WTC11 (cell line): ENCODE results near the gene GPC4. TPM values are rescaled to one million over a fixed set of nuclear protein-coding genes. Genes with fewer than 3 reads are reported as not detected.

Experiments
- ATAC-seq: fragments of 200-7000 bp; cut with Tn5 transposase; 2 replicates; pipeline ENCODE4 v1.10.0; 2021; ENCODE audit warnings: mild to moderate bottlenecking, moderate library complexity
- CTCF ChIA-PET: fragments of 300-600 bp; sonication (Branson Sonifier 250); formaldehyde crosslinking; loops from one replicate; lab custom pipeline; 2021; ENCODE audit warnings: antibody characterized with exemption; lab: Charles Lee
- POLR2A ChIA-PET: fragments of 350-600 bp; sonication (Branson Sonifier 250); formaldehyde crosslinking; loops from one replicate; lab custom pipeline; 2021; ENCODE audit warnings: antibody characterized with exemption; lab: Charles Lee
- DNase-seq: peaks from one replicate; pipeline ENCODE4 v3.0.0; 2021; ENCODE audit warnings: low spot score
- H3K27ac Mint-ChIP-seq: 2 replicates; pipeline ENCODE4 v1.8.0; 2021; ENCODE audit warnings: mixed read lengths
- H3K27me3 Mint-ChIP-seq: 2 replicates; pipeline ENCODE4 v1.8.0; 2021; ENCODE audit warnings: low read depth, mild to moderate bottlenecking, moderate library complexity, mixed read lengths
- H3K36me3 Mint-ChIP-seq: 2 replicates; pipeline ENCODE4 v1.8.0; 2021; ENCODE audit warnings: mixed read lengths
- H3K4me1 Mint-ChIP-seq: 2 replicates; pipeline ENCODE4 v1.8.0; 2022; ENCODE audit warnings: mixed read lengths
- H3K4me3 Mint-ChIP-seq: 2 replicates; pipeline ENCODE4 v1.8.0; 2021; ENCODE audit warnings: mild to moderate bottlenecking, moderate library complexity, mixed read lengths
- H3K9me3 Mint-ChIP-seq: 2 replicates; pipeline ENCODE4 v1.8.0; 2021; ENCODE audit warnings: mixed read lengths
- ARID4B ChIP-seq: sonication (generic); formaldehyde crosslinking; IDR thresholded peaks from 2 replicates; pipeline ENCODE4 v1.8.0; 2023; ENCODE audit warnings: missing genetic modification reagents, mild to moderate bottlenecking, borderline replicate concordance
- CREB1 ChIP-seq: sonication (generic); formaldehyde crosslinking; IDR thresholded peaks from 2 replicates; pipeline ENCODE4 v1.8.0; 2023; ENCODE audit warnings: mild to moderate bottlenecking, missing genetic modification reagents
- E2F5 ChIP-seq: sonication (generic); formaldehyde crosslinking; IDR thresholded peaks from 2 replicates; pipeline ENCODE4 v1.8.1; 2022; ENCODE audit warnings: mild to moderate bottlenecking, moderate library complexity, missing genetic modification reagents
- EMX1 ChIP-seq: fragments of 250-450 bp; sonication (Bioruptor Pico); IDR thresholded peaks from 2 replicates; pipeline ENCODE4 v1.8.0; 2021; ENCODE audit warnings: mild to moderate bottlenecking
- ETV6 ChIP-seq: sonication (generic); formaldehyde crosslinking; IDR thresholded peaks from 2 replicates; pipeline ENCODE4 v1.8.1; 2022; ENCODE audit warnings: mild to moderate bottlenecking, missing genetic modification reagents
- FOXP1 ChIP-seq: sonication (generic); formaldehyde crosslinking; IDR thresholded peaks from 2 replicates; pipeline ENCODE4 v1.8.0; 2022; ENCODE audit warnings: missing genetic modification reagents, mild to moderate bottlenecking, moderate library complexity, borderline replicate concordance
- FOXP4 ChIP-seq: sonication (generic); formaldehyde crosslinking; IDR thresholded peaks from 2 replicates; pipeline ENCODE4 v1.8.0; 2022; ENCODE audit warnings: mild to moderate bottlenecking, missing genetic modification reagents
- IRF2 ChIP-seq: sonication (generic); formaldehyde crosslinking; IDR thresholded peaks from 2 replicates; pipeline ENCODE4 v1.8.0; 2022; ENCODE audit warnings: low read depth, missing genetic modification reagents, borderline replicate concordance
- MAX ChIP-seq: sonication (generic); formaldehyde crosslinking; IDR thresholded peaks from 2 replicates; pipeline ENCODE4 v1.8.0; 2022; ENCODE audit warnings: mild to moderate bottlenecking, missing genetic modification reagents
- MXD4 ChIP-seq: fragments of 250-450 bp; sonication (Bioruptor Pico); IDR thresholded peaks from 2 replicates; pipeline ENCODE4 v1.8.0; 2021; ENCODE audit warnings: mild to moderate bottlenecking, moderate library complexity, borderline replicate concordance
- NFE2L1 ChIP-seq: sonication (generic); formaldehyde crosslinking; IDR thresholded peaks from 2 replicates; pipeline ENCODE4 v1.8.1; 2023; ENCODE audit warnings: missing genetic modification reagents
- NR1H2 ChIP-seq: sonication (generic); formaldehyde crosslinking; IDR thresholded peaks from 2 replicates; pipeline ENCODE4 v1.9.0; 2021; ENCODE audit warnings: mild to moderate bottlenecking, moderate library complexity, missing genetic modification reagents
- NR2C2 ChIP-seq: sonication (generic); formaldehyde crosslinking; IDR thresholded peaks from 2 replicates; pipeline ENCODE4 v1.8.0; 2022; ENCODE audit warnings: mild to moderate bottlenecking, missing genetic modification reagents
- OVOL2 ChIP-seq: fragments of 250-450 bp; sonication (Bioruptor Pico); IDR thresholded peaks from 2 replicates; pipeline ENCODE4 v1.9.0; 2021; ENCODE audit warnings: mild to moderate bottlenecking, borderline replicate concordance
- PRDM15 ChIP-seq: sonication (generic); formaldehyde crosslinking; IDR thresholded peaks from 2 replicates; pipeline ENCODE4 v1.8.0; 2022; ENCODE audit warnings: missing genetic modification reagents
- SMAD4 ChIP-seq: sonication (generic); formaldehyde crosslinking; IDR thresholded peaks from 2 replicates; pipeline ENCODE4 v1.8.0; 2022; ENCODE audit warnings: mild to moderate bottlenecking, missing genetic modification reagents
- TCF7 ChIP-seq: sonication (generic); formaldehyde crosslinking; IDR thresholded peaks from 2 replicates; pipeline ENCODE4 v1.8.0; 2022; ENCODE audit warnings: mild to moderate bottlenecking, low read depth, missing genetic modification reagents, moderate library complexity
- USF1 ChIP-seq: sonication (generic); formaldehyde crosslinking; IDR thresholded peaks from 2 replicates; pipeline ENCODE4 v1.8.0; 2022; ENCODE audit warnings: mild to moderate bottlenecking, missing genetic modification reagents
- ZBTB21 ChIP-seq: sonication (generic); formaldehyde crosslinking; IDR thresholded peaks from 2 replicates; pipeline ENCODE4 v1.8.1; 2023; ENCODE audit warnings: mild to moderate bottlenecking, missing genetic modification reagents, borderline replicate concordance
- ZBTB43 ChIP-seq: sonication (generic); formaldehyde crosslinking; IDR thresholded peaks from 2 replicates; pipeline ENCODE4 v1.8.1; 2023; ENCODE audit warnings: mild to moderate bottlenecking, missing genetic modification reagents
- ZNF121 ChIP-seq: sonication (generic); formaldehyde crosslinking; IDR thresholded peaks from 2 replicates; pipeline ENCODE4 v1.8.0; 2023; ENCODE audit warnings: missing genetic modification reagents
- ZNF232 ChIP-seq: sonication (generic); formaldehyde crosslinking; IDR thresholded peaks from 2 replicates; pipeline ENCODE4 v1.8.0; 2022; ENCODE audit warnings: mild to moderate bottlenecking, missing genetic modification reagents
- ZNF671 ChIP-seq: fragments of 250-450 bp; sonication (Bioruptor Pico); IDR thresholded peaks from 2 replicates; pipeline ENCODE4 v1.8.0; 2021; ENCODE audit warnings: mild to moderate bottlenecking
- total RNA-seq: library from RNA; stranded (reverse); gene quantifications from 3 replicates; pipeline ENCODE4 v1.2.3, GENCODE V29; 2021

The GPC4 gene
- total RNA-seq, 1 experiment from 2014 or later, result 144 TPM

- TF ChIP-seq ARID4B (no peak), MAX (CRISPR knock-in tag) (no peak), CREB1 (no peak), SMAD4 (CRISPR knock-in tag) (no peak)
Measured at GRCh38 chrX:133399411-133399810, 15.9 kb downstream of the GPC4 start (continued).

- Mint-ChIP-seq H3K9me3 (no peaks in the 10 kb centered on the region), H3K27me3 (no peaks in the 10 kb centered on the region), H3K36me3 (peaks cover 8% of the 10 kb centered on the region), H3K4me3 (no peak overlapping the region), H3K27ac (no peak overlapping the region), H3K4me1 (peaks cover 51% of the 10 kb centered on the region)
- DNase-seq (no peak), ATAC-seq (no peak)
- CTCF ChIA-PET, result no interaction called here
- TF ChIP-seq NFE2L1 (CRISPR knock-in tag), result no peak
- no peak for TF ChIP-seq PRDM15 (CRISPR knock-in tag)
- POLR2A ChIA-PET, result no interaction called here
Measured at GRCh38 chrX:133394765-133395164, 20.5 kb downstream of the GPC4 start.

GRCh38 chrX:133392671-133393070 lies 22.6 kb downstream of the GPC4 start:
- no peaks in the 10 kb centered on the region for H3K27me3 Mint-ChIP-seq
- H3K4me3 Mint-ChIP-seq, result no peak overlapping the region
- DNase-seq, result no peak
- POLR2A ChIA-PET, result no interaction called here
- H3K27ac Mint-ChIP-seq, result 0 out of 2 replicates have a peak overlapping the region, but pooled peaks have one; percentile 13
- no peaks in the 10 kb centered on the region for H3K36me3 Mint-ChIP-seq
- ATAC-seq, result no peak
- TF ChIP-seq ZNF232 (CRISPR knock-in tag) (no peak), MXD4 (CRISPR knock-in tag) (no peak), ZNF671 (no peak), OVOL2 (CRISPR knock-in tag) (no peak), FOXP4 (CRISPR knock-in tag) (no peak), ETV6 (CRISPR knock-in tag) (no peak), NR2C2 (no peak), TCF7 (no peak), E2F5 (CRISPR knock-in tag) (no peak), NR1H2 (CRISPR knock-in tag) (no peak), ZBTB21 (CRISPR knock-in tag) (no peak), FOXP1 (no peak), ZNF121 (CRISPR knock-in tag) (no peak), ZBTB43 (CRISPR knock-in tag) (no peak), EMX1 (CRISPR knock-in tag) (no peak), USF1 (no peak), SMAD4 (CRISPR knock-in tag) (no peak), IRF2 (CRISPR knock-in tag) (no peak)
- TF ChIP-seq, all 79 proteins: peak for 0
- Mint-ChIP-seq H3K9me3 (no peaks in the 10 kb centered on the region), H3K4me1 (peaks cover 60% of the 10 kb centered on the region)
- CTCF ChIA-PET, result no interaction called here
